ENCODE measurements around the gene NAA40.

The NAA40 gene

DNA sequence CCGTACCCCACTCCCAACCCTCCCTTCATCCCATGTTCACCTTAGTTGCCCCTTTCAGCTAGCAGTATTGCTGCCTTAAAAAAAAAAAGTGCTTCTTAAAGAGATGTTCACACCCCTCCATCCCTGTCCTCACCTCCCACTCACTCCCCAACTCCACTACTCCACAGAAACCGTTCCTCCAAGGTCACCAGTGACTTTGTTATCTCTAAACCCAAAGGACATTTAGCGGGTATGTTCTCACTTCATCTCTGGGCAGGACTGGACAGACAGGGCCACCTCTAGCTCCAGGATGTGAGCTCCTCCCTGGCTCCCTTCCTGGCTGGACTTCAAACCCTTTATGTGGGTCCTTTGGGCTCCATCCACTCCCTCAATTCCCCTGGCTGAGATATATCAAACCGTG, 15.5 kb upstream of the NAA40 start:
- TF ChIP-seq CTCF (IDR thresholded peaks at IDR 0.05; ENCODE audit: low read depth, low read length): no peak
- no peak for DNase-seq (ENCODE audit: extremely low read depth, low read depth)

GRCh38 chr11:63929616-63930015, 9.2 kb upstream of the NAA40 start:
- DNase-seq (ENCODE audit: extremely low read depth, low read depth): no peak
- no peak for TF ChIP-seq CTCF (IDR thresholded peaks at IDR 0.05; ENCODE audit: low read depth, low read length)

- DNase-seq (ENCODE audit: extremely low read depth, low read depth): no peak
- no peak for TF ChIP-seq CTCF (IDR thresholded peaks at IDR 0.05; ENCODE audit: low read depth, low read length)
Observed at GRCh38 chr11:63931045-63931444, 7.8 kb upstream of the NAA40 start.

DNA sequence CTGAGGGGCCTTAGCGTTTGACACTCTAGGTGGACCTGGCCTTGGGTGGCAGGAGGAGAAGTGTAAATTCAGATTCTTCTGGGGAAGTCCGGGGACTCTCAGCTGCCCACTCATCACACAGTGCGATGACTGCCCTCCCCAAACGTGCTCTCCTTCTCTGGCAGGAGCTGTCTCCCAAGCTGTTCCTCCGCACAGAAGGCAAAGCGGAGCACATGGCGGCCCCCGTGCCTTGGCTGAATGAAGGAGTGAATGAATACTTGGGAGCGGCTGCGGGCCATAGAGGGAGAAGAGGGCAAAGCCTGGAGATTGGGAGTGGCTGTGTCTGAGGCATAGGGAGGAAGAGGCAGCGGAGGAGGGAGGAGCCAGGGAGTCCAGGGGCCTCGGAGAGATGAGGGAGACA, 6.9 kb upstream of the NAA40 start:
- no peak for TF ChIP-seq CTCF (IDR thresholded peaks at IDR 0.05; ENCODE audit: low read depth, low read length)

DNA sequence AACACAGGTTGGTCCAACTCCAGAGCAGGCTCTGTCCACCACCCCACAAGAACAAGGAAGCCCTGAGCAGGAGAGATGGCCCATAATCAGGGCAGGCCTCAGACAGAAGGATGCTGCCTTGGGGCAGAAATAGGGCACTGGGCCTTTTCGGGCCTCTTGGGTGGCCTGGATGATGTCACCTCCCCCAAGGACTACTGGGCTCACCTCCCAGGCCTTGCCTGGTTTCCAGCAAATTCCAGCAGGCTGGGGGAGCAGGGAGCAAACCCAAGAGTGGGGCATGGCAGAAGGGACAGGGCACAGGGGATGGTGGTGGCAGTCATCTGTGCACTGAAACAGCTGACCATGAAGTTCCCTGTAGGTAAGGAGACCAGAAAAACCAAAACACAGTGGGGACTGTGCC, 5.3 kb upstream of the NAA40 start:
- DNase-seq (ENCODE audit: extremely low read depth, low read depth): no peak
- TF ChIP-seq CTCF (IDR thresholded peaks at IDR 0.05; ENCODE audit: low read depth, low read length): no peak

More for the DNA sequence above, 6.9 kb upstream of the NAA40 start:
- no peak for DNase-seq (ENCODE audit: extremely low read depth, low read depth)

DNA sequence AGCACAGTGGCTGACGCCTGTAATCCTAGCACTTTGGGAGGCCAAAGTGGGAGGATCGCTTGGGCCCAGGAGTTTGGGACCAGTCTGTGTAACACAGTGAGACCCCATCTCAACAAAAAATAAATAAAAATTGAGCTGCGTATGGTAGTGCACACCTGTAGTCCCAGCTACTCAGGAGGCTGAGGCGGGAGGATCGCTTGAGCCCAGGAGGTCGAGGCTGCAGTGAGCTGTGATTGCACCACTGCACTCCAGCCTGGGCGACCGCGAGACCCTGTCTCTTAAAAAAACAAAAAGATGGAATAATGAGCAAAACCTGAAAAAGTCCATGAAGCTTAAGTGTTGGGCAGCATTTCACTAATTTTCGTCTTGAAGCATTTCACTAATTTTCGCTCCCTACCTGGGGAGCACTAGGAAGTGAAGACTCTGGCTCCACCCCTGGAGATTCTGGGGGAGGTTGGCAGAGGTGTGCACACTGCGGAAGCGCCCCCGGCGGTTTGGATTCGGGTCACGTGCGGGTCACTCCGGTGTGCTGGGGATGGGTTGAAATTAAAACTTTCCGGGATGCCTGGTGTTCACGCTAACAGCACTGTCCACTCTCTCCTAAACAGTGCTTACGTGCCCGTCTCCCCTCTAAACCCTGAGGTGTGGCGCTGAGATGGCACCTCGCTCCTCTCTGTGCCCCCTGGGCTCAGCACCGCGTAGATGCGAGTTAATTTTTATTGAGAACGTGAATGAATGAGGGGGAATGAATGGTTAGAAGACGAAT, 906 bp upstream of the NAA40 start:
- no peak for DNase-seq (ENCODE audit: extremely low read depth, low read depth)
- TF ChIP-seq CTCF (IDR thresholded peaks at IDR 0.05; ENCODE audit: low read depth, low read length): no peak

DNA sequence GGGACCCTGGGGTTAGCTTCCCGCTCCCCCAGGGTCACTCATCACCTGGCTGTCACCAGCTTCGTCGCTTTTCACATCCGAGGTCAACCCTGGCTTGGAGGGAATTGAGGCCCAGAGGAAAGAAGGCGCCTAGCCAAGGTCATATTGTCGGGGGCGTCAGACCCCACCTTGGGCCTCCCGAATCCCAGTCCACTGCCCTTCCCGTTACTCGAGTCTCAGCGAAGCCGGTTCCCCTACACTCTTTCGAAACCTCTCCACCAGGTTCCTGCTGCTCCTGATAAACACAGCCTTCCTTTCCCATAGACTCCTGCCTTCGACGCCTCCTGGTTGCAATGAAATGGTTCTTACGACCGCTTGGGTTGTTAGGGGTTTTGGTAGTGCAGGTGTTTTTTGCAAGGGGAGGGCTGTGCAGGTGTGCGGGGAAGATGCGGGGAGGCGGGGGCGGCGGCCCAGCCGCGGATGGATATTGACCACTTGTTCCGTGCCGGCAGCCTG, 642 bp downstream of the NAA40 start:
- no peak for DNase-seq (ENCODE audit: extremely low read depth, low read depth)
- TF ChIP-seq CTCF (IDR thresholded peaks at IDR 0.05; ENCODE audit: low read depth, low read length): no peak
